HUES48 (cell line): ENCODE data around the gene ITPKB.
A peak's percentile ranks its signal among the peaks of the same experiment; 100 is the strongest.

ENCODE experiments used
- H3K27ac ChIP-seq: one replicate; pipeline ENCODE4 v1.7.0; 2013; ENCODE audit warnings: low read depth, low read length, inconsistent platforms
- H3K27me3 ChIP-seq: 2 replicates; pipeline ENCODE4 v1.6.1; 2013; ENCODE audit warnings: mild to moderate bottlenecking, low read length; ENCODE audit not compliant: control insufficient read depth, insufficient read depth
- H3K36me3 ChIP-seq: 2 replicates; pipeline ENCODE4 v1.6.1; 2013; ENCODE audit warnings: low read length; ENCODE audit not compliant: control insufficient read depth, insufficient read depth
- H3K4me1 ChIP-seq: 2 replicates; pipeline ENCODE4 v1.6.1; 2013; ENCODE audit warnings: mild to moderate bottlenecking, low read length; ENCODE audit not compliant: control insufficient read depth, insufficient read depth
- H3K4me3 ChIP-seq: 2 replicates; pipeline ENCODE4 v1.5.1; 2013; ENCODE audit warnings: mild to moderate bottlenecking, low read depth, low read length
- H3K9ac ChIP-seq: 2 replicates; pipeline ENCODE4 v1.6.1; 2013; ENCODE audit warnings: mild to moderate bottlenecking, low read depth, low read length, moderate library complexity
- H3K9me3 ChIP-seq: 2 replicates; pipeline ENCODE4 v1.6.1; 2013; ENCODE audit warnings: low read length; ENCODE audit not compliant: control insufficient read depth, insufficient read depth

Gene ITPKB

DNA sequence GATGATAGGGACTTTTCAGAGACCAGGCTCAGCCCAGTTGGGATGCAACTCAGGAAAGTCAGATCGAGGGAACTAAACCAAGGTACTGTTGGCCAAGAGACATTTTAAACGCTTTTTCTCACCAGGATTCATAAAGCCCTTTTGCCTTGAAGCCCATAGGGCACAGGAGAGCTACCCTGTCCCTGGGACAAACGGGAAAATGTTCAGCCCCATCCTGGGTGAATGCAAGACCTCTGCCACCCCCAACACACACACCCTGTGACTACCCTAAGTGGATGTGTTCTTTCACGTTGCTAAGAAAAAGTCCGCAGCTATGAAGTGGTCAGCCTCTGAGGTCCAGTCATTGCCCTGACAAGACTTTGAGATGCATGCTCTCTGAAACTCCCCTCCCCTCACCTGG, 58.4 kb downstream of the ITPKB start:
- Histone ChIP-seq H3K27ac (peak overlapping the region; percentile 54), H3K9ac (no peak overlapping the region), H3K4me1 (peaks cover 44% of the 10 kb centered on the region)

GRCh38 chr1:226679853-226680516, 59.1 kb downstream of the ITPKB start:
- no peaks in the 10 kb centered on the region for H3K36me3 ChIP-seq
- H3K9me3 ChIP-seq, result no peaks in the 10 kb centered on the region
- peak overlapping the region; percentile 52 for H3K4me3 ChIP-seq
- peaks cover 52% of the 10 kb centered on the region for H3K27me3 ChIP-seq
- H3K4me1 ChIP-seq, result peaks cover 50% of the 10 kb centered on the region
- peak overlapping the region; percentile 39 for H3K9ac ChIP-seq
- H3K27ac ChIP-seq, result peak overlapping the region; percentile 82

More for the DNA sequence above, 58.4 kb downstream of the ITPKB start:
- Histone ChIP-seq H3K36me3 (no peaks in the 10 kb centered on the region), H3K4me3 (peak overlapping the region; percentile 48), H3K9me3 (no peaks in the 10 kb centered on the region), H3K27me3 (peaks cover 52% of the 10 kb centered on the region)

- Histone ChIP-seq H3K9me3 (no peaks in the 10 kb centered on the region), H3K27me3 (peaks cover 52% of the 10 kb centered on the region), H3K4me3 (no peak overlapping the region), H3K4me1 (peaks cover 54% of the 10 kb centered on the region), H3K9ac (no peak overlapping the region), H3K36me3 (no peaks in the 10 kb centered on the region), H3K27ac (no peak overlapping the region)
Measured at GRCh38 chr1:226679262-226679661, 59.8 kb downstream of the ITPKB start.

DNA sequence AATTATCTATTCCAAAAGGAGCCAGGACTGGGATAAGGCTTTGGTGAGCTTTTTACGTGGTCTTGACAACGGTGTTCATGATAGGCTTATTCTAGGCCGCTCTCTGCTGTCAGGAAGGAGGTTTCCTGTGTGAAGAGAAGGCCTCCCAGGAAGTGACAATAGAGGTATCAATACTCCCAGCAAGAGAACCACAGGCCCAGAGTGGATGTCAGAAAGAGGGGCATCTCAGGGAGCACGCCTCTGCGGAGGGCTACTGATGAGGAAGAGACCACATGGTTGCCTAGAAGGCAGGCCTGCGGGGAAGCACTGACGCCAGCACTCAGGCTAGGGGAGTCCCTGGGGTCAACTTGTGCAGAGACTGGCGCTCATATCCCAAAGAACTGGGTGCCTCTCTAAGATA, 60.4 kb downstream of the ITPKB start:
- peaks cover 54% of the 10 kb centered on the region for H3K4me1 ChIP-seq
- no peak overlapping the region for H3K9ac ChIP-seq
- no peaks in the 10 kb centered on the region for H3K9me3 ChIP-seq
- H3K27me3 ChIP-seq, result peaks cover 52% of the 10 kb centered on the region
- H3K27ac ChIP-seq, result no peak overlapping the region
- H3K4me3 ChIP-seq, result no peak overlapping the region
- no peaks in the 10 kb centered on the region for H3K36me3 ChIP-seq

DNA sequence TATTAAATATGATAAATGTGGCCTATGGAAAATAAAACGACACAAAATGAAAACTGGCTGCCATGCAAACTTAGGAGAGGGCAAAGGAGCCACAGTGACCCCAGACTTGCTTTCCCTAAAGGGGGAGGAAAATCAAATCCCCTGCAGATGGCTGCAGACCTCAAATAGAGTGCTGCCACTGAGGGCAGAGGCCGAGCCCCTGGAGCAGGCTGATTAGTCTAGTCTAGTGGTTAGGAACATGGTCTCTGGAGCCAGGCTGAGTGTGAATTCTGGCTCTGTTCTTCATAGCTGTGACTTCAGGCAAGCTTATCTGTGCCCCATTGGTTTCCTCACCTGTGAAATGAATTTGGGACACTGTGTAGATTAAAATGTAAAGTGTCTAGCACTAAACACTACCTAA, 60.8 kb downstream of the ITPKB start:
- Histone ChIP-seq H3K4me3 (no peak overlapping the region), H3K36me3 (no peaks in the 10 kb centered on the region), H3K9me3 (no peaks in the 10 kb centered on the region), H3K27me3 (peaks cover 52% of the 10 kb centered on the region), H3K4me1 (peaks cover 54% of the 10 kb centered on the region), H3K9ac (no peak overlapping the region), H3K27ac (no peak overlapping the region)

GRCh38 chr1:226677027-226678020, 61.8 kb downstream of the ITPKB start:
- Histone ChIP-seq H3K36me3 (no peaks in the 10 kb centered on the region), H3K9me3 (no peaks in the 10 kb centered on the region), H3K27ac (no peak overlapping the region), H3K27me3 (peaks cover 43% of the 10 kb centered on the region), H3K4me1 (peaks cover 51% of the 10 kb centered on the region), H3K9ac (no peak overlapping the region), H3K4me3 (no peak overlapping the region)

GRCh38 chr1:226676381-226676780, 62.7 kb downstream of the ITPKB start:
- Histone ChIP-seq H3K36me3 (no peaks in the 10 kb centered on the region), H3K4me3 (no peak overlapping the region), H3K27ac (no peak overlapping the region), H3K9ac (no peak overlapping the region), H3K9me3 (no peaks in the 10 kb centered on the region), H3K4me1 (peaks cover 49% of the 10 kb centered on the region), H3K27me3 (peaks cover 34% of the 10 kb centered on the region)

DNA sequence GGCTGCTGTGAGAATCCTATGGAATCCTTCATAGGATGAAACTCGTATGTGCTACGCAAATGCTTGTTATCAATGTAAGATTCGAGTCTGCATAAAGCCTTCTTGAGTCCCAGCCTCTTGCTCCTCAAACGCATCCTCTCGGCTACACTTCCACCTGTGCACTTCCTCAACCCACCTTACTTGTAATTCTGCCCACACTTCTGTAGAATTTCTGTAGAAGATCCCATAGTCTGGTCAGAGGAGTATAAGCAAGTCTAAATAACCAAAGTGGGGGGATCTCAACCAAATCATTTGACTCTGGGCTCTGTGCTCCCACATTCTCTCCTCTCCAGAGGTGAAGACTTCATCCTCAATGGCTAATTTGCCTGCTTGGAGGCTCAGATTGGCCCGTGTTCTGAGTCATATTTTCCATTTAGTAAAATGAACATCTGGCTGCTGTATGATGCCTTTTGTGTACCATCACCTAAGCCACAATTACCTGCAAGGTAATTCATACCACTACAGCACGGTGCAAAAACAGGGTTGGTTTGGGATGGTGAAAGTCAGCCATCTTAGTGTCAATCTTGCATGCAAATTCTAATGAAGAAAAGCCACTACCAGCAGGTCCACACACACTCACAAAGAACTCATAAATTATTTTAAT, 63.2 kb downstream of the ITPKB start:
- Histone ChIP-seq H3K4me1 (peaks cover 44% of the 10 kb centered on the region), H3K36me3 (no peaks in the 10 kb centered on the region), H3K9ac (no peak overlapping the region), H3K27me3 (peaks cover 29% of the 10 kb centered on the region), H3K4me3 (no peak overlapping the region), H3K9me3 (no peaks in the 10 kb centered on the region), H3K27ac (no peak overlapping the region)

GRCh38 chr1:226674892-226675714, 64.0 kb downstream of the ITPKB start:
- peaks cover 27% of the 10 kb centered on the region for H3K27me3 ChIP-seq
- no peaks in the 10 kb centered on the region for H3K9me3 ChIP-seq
- H3K4me1 ChIP-seq, result peaks cover 38% of the 10 kb centered on the region
- no peaks in the 10 kb centered on the region for H3K36me3 ChIP-seq
- H3K27ac ChIP-seq, result no peak overlapping the region
- no peak overlapping the region for H3K9ac ChIP-seq
- H3K4me3 ChIP-seq, result no peak overlapping the region

DNA sequence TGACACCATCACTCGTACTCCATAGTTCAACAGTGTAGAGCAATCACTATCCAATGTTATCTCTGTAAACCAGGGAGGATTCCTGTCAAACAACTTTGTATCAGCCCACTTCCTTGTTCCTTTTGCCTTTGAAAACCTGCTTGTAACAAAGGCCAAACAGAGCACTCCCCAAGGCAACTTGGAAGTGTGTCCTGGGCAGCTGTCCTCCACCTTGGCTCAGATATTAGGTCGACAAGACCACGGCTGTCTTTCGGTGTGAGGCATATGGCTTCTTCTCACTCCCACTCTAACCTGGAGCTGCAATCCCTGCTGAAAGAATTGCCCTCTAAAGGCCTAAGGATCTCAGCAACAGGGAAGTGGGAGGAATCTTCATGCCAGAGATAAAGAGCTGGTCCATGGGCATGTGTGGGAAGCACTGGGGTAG, 66.7 kb downstream of the ITPKB start:
- H3K27me3 ChIP-seq, result peaks cover 5% of the 10 kb centered on the region; the same call in 1 of the 2 replicates
- no peak overlapping the region for H3K27ac ChIP-seq
- no peaks in the 10 kb centered on the region for H3K36me3 ChIP-seq
- H3K9me3 ChIP-seq, result no peaks in the 10 kb centered on the region
- no peak overlapping the region for H3K4me3 ChIP-seq
- H3K4me1 ChIP-seq, result peaks cover 34% of the 10 kb centered on the region
- no peak overlapping the region for H3K9ac ChIP-seq
